Subcutaneous adipose tissue (tissue), 4 donors: ENCODE data around the gene PSEN1. TPM values are rescaled to one million over a fixed set of nuclear protein-coding genes. Genes with fewer than 3 reads are reported as not detected.

Experiments
- CTCF ChIP-seq: fragments of 450-650 bp; IDR thresholded peaks from one replicate; pipeline ENCODE4 v1.5.1; 2016; ENCODE audit warnings: low read depth, mild to moderate bottlenecking, control low read depth, antibody characterized with exemption, moderate library complexity
- total RNA-seq, 4 donors: library from RNA; depleted of rRNA; stranded (reverse); fragments of >200 nt; gene quantifications; one replicate each; pipeline ENCODE4 v1.1.0, GENCODE V29; 2016

Gene PSEN1
- total RNA-seq, 4 donors from 2014 or later: 58.4 to 87.5 (median 69.9) TPM

GRCh38 chr14:73236157-73236556 is 99.8 kb downstream of the PSEN1 start:
- TF ChIP-seq CTCF: no peak

- TF ChIP-seq CTCF: no peak
Observed at GRCh38 chr14:73236752-73237218, 100.5 kb downstream of the PSEN1 start.

GRCh38 chr14:73237219-73237785 is 101.0 kb downstream of the PSEN1 start, which contains the start of gene PAPLN:
Gene PAPLN (plus strand): TSS chr14:73237506. CDS start chr14:73239779, 2,273 bp downstream.
- no peak for TF ChIP-seq CTCF

GRCh38 chr14:73237786-73238423 is 101.6 kb downstream of the PSEN1 start:
- TF ChIP-seq CTCF: no peak

GRCh38 chr14:73238424-73238852 is 102.1 kb downstream of the PSEN1 start:
- no peak for TF ChIP-seq CTCF

GRCh38 chr14:73238941-73239340 is 102.6 kb downstream of the PSEN1 start:
- TF ChIP-seq CTCF: no peak

- TF ChIP-seq CTCF: no peak
Observed at GRCh38 chr14:73239393-73240241, 103.3 kb downstream of the PSEN1 start.
